Activated naive CD4-positive, alpha-beta T cell (primary cell): Measurements from ENCODE around the gene SLC17A6.

Experiments
- DNase-seq, 4 experiments: peaks; one replicate each; lab custom pipeline; 2025; lab: John Stamatoyannopoulos, UW

Gene SLC17A6

DNA sequence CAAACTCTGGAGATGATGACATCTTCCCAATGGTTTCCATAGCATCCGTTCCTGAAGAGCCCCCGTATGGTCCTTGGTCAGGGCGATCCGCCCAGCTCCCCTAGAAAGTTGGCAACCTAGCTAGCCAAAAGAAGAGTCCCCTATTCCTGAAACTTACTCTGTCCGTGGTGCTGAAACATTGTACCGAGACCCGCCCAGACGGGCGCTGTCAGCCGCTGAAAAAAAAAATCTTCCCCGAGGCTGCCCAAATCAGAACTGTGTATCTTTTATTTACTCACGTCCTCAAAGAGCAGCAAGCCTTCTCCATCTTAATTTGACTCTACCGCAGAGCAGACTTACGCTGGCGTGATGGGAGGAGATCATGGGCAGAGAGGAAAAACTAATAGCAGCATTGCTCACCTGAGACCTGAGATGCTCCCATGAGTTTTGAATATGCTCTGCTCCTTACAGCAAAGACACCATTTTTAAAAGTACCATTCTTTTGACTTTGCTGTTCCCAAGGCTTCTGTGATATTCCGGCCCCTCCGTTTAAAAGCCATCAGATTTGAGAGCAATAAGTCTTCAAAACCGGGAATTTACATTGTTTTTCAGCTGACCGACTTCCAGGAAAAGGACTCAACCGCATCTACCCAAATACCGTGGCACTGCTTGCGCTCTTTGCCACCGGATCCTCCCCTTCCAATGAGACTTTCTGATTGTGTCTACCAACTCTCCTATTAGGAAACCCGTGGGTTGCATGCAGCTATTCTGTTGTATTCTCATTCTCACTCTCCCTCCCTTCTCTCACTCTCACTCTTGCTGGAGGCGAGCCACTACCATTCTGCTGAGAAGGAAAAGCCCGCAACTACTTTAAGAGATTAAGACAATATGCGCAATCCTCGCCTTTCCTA lies at the start of gene SLC17A6:
SLC17A6 (plus strand) TSS at position 786 of the 890 bp plus-strand sequence. CDS start 153 bp downstream, outside the sequence.
- no peak for DNase-seq

DNA sequence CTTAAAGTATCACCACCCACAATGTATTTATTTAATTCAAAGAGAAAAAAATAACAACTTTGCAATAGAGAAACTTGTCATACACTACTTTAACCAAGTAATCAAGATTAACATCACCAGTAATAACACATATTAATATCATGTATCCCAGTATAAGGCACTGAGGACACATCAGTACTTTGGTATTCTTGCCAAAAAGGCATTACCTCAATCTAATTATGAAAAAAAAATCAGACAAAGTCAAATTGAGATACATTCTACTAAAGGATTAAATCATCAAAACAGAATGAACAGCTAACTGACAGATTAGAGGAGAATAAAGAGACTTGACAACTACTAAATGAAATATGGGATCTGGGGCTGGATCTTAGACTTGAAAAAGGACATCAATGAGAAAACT lies 35.8 kb upstream of the SLC17A6 start:
- DNase-seq: no peak

DNA sequence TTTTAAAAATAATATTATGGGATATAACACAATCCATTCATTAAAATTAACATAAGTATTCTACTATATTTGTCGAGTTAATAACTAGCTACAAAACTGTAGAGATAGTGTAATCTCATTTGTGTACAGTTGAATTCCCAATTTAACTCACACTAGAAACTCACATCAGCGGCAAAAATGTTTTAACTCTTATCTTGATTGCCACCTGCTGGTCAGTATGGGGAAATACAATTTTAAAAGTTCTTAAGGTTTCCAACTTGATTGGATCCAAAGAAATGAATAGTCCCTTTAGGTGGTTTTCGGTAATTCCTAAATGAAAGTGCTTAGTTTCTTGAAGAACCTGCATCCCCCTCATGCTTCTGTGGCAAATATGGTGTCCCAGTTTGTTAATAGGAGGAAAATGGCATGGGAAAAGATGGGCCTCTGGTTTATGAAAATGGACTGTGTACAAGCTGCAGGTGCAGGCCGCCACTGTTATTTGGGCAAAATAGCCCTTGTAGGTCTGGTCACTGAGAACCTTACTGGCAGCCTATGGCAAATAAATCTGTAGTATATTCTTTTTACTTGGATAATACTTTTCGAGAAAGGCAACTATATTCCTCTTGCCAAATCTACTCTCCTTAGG lies 33.7 kb upstream of the SLC17A6 start:
- DNase-seq: no peak

DNA sequence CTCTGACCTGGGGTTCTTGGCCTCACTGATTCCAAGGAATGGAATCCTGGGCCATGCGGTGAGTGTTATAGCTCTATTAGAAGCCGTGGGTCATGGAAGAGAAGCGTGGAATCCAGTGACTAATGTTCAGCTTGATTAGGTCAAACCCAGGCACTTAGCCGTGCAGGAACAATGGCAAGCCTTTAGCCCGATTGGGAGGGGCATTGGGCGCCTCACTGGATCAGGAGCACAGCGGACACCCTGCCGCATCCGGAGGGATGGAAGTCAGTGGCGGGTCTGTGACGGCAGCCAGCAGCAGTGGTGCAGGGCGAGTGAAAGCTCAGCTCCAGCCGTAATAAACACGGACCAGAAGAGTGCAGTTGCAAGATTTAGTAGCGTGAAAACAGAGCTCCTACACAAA lies 20.5 kb upstream of the SLC17A6 start:
- no peak for DNase-seq

DNA sequence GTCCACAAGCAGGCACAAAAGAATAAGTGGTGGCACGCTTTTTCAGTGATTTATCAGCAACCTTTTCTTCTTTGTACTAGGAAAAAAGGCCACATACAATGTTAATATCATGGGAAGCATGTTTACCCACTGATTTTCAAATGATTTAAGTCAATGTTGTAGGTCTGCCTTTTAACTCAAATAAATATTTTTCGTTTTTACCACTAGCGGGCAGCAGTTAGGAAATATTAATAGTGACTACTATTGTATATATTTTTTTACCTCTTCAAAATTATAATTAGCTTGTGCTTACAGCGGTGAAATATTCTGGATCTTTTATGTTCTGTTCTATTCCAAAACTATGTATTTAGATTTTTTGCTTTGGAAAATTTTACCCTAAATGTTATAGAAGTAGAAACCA lies 6.4 kb upstream of the SLC17A6 start:
- DNase-seq: no peak

DNA sequence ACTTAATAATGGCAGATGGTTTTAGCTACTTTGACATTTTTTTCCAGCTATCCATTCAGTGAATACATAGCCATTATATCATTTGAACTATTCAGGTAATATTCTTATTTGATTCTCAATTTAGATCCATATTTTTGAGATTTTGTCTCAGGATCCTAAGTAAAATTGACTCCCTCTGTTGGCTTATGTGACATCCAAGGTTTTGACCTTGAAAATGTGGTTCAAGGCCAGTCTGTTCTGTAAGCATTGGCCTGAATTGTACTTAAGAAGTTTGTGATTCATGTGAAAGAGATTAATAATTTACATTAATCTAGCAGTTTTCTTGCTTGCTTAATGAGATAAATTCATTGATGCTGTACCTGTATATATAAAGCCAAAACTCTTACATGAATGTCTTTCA lies 1.6 kb upstream of the SLC17A6 start:
- DNase-seq: no peak

DNA sequence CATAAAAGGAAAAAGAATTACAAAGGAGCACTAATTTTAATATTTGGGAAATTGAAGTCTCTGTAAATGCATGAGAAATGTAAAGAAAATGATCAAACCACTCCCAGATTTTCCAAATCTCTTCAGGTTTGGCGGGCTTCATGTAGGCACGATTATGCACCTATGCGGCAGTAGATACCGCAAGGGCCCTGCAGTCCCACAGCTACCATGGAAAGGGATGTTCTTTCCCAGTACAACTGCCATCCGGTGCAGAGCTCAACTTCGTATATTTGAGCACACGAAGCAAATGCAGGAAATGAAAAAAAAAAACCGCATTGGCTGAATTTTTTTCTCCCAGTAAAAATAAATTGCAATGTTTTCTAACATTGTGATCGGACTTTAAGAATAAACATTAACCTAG lies 1.4 kb downstream of the SLC17A6 start:
- no peak for DNase-seq

DNA sequence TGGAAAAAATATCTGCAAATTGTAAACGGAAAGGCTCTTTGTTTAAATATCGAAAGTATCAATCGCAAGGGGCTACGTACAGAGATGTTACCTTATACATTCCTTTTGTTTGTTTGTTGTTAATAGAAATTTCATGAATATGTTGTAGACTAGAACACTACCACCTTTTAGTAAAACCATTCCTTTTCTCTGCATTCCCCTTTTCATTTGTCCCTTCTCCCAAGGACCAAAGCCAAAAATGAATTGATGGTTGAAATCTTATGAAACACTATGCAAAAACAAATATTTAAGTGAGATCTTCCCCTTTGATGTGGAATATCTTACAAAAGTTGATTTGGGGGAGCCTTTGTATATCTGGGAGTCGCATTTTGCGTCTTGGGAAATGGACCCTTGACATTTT lies 2.1 kb downstream of the SLC17A6 start:
- DNase-seq: no peak

DNA sequence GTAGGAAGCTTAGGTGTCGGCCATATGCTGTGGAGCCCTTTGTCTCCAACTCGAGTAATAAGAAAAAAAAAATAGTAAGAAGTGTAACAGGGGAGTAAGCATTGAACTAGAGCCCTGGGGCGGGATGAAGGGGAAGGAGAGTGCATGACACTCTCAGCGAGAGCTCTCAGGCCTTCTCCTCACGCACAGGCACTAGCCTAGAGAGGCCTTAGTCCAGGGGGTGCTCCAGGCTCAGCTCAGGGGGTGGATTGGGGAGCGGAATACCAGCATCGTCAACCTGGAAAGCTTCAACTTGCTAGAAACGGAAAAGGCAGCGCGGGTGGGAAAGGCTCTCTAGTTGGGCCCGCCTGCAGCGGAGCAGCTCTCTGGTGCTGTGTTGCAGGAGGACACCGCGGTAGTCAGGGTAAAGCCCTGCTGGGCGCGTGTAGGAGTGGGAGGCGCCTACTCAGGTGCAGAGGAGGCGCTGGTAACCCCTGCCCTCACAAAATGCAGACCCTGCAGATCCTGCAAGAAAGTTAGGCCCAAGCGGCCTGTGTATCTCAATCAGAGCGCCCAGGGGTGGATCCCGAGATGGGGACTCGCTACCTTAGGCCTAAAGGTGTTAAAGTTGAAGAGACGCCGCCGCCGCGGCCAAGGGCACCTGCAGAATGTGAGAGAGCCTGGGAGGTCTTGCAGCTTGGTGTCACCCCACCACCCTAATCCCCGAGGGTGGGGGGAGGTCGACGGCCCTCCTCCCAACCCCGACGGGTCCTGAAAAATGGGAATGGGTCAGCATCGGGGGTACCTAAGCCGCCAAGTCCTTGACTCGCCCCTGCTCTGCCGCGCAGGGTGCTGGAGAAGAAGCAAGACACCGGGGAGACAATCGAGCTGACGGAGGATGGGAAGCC lies 2.8 kb downstream of the SLC17A6 start:
- DNase-seq: no peak

DNA sequence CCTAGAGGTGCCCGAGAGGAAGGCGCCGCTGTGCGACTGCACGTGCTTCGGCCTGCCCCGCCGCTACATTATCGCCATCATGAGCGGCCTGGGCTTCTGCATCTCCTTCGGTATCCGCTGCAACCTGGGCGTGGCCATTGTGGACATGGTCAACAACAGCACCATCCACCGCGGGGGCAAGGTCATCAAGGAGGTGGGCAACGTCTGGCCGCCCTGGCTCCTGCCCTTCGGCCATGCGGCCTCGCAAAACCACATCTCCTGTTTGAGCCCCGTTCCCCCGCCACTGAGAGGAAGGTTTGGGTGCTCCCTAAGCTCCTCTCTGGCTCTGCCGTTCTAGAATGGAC lies 3.4 kb downstream of the SLC17A6 start:
- no peak for DNase-seq

DNA sequence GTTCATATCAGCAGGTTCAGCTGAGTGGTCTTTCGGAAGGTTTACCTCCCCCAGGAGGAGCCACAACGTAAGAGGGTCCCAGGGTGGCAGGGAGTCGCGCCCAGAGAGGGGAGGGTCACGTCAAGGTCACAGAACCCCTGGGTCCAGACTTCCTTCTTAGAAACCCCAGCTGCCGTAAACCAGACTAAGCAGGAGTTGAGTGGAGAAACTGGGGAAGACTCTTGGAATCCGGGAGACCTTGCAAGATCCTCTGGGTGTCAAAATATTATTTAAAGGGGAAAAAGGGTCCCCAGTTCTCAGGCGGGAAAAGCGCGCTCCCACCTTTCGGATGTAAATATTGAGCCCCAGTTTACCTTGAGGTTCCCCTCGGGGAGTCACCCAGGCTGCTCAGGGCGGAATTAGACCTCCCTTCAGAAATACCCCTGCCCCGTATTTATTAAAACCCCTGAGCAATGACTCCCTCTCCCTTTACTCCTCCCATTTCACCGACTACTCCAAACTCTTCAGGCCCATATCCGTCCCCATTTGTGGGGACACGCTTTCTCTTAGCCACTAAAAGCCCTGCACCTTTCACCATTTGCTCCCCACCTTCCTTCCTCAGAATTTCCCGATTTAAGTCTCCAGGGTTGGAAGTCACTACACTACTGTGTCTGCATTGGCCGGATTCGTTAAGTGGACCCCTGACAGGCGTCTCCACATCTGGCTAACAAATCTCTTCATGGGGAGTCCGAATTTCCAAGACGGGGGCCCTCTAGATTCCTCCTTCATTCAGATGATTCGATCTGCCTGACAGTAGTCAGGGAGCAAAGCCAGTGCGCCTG lies 4.2 kb downstream of the SLC17A6 start:
- no peak for DNase-seq

DNA sequence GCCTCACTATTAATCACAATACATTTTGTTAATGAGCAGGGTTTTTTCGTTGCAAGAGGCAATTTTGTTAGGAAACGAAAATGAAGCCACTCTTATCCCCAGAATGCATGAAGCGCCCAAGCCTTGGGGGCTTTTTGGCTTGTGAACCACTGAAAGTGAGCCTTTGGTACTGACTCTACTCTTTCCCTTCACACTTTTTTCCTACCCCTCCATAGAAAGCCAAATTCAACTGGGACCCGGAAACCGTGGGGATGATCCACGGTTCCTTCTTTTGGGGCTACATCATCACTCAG lies 4.8 kb downstream of the SLC17A6 start:
- DNase-seq: no peak

DNA sequence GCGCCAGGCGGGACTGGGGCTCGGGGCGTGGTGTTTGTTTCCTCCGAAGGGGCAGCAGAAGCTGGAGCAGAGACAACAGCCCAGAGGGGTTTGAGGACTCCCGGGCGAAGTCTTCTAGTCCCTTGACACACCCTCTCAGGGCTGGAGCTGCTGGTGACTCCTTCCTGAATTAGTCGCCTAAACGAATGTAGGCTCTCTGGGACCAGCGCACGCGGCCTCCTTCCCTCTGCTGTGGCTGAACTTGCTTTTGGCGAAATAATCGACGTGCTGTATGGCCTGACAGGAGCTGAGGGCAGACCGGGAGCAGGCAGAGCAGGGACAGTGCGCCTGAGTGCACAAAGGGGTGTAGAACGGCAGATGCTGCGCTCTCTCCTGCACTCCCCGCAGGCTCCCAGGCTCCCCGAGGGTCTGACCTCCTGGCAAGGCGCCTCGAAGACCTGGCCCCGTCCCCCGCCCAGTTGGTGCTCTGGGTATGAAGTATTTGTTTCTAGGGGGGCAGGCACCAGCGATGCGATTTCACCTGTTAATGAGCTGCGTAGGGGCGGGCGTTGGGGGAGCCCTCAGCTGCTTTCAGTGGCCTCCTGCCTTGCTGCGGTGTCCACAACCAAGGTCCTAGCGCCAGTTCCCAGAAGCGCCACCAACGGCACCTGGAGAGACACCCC lies 5.3 kb downstream of the SLC17A6 start:
- DNase-seq: no peak

DNA sequence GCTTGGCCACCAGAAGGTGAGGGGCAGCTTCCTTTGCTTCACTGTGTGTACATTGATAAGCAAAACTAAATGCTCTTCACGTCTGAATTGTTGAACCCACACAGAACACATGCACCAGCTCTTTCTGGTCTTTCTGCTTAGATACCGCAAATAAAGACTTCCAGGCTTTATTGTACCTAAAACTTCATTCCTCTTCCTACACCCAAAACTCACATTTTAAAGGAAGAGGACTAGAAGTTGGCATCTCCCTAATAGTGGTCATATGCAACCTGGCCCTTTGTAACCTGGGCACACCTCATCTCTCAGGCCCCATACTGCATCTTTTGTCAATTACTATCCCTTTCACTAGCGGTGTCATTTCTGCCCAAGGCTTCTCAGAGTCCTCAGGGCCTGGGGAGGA lies 5.9 kb downstream of the SLC17A6 start:
- no peak for DNase-seq

DNA sequence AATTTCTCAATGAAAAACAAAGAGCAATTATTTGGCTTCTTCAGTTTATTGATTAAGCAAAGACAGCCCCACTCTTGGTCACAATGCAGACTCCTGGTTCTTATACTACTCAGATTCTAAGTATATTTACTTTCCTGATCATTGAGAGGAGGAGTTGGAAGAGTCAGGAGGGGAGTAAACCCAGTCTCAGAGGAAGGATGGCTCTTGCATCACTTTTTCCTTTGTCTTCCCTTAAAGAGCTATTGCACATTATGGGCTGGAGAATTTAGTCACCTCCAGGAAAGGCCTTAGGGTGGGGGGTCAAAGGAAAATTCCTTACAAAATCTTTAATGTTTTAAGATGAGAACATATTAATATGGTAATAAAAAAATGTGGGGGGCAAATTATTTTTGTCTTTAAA lies 8.1 kb downstream of the SLC17A6 start:
- no peak for DNase-seq

DNA sequence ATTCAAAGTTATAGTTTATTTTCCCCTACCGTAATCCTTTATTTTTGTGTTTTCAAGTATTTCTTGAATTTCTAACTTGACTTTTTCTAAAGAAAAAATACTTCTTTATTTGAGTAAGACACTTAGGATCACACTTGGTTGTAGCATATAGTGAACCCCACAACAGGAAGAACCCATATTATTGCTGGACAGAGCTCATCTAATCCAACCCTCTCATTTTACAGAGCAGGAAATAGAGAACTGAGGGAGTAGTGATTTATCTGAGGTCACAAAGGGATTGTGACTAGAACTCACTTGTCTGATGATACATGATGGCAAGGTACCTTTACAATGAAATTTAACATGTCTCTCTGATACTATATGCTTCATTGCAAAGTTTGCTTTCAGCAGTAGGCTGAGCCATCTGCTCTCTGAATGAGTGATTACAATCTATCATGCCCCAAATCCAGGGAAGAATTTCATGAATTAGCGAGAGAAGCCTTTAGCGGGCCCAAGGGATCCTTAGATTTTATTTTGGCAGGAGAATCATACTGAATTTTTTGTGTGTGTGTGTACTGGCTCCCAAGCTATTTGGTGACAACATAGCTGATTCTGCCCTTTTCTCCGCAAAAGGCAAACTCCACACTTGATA lies 9.8 kb downstream of the SLC17A6 start:
- DNase-seq: no peak

DNA sequence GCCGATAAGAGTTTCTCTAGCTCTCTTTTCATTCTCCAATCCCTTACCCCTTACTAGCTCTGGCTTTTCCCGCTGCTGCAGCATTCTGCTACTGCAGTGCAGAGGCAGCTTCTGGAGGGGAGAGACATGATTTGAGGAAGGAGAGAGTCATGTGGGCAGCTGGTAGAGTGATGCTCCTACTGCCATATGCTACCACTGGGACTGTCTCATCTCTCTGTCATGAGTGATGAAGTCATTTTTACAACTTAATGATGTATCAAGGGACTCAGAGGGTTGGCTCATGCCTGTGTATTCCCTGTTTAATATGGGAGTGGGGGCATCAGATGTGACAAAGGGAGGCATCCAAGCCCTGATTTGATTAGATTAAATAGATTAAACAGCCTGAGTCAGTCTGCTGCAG lies 11.3 kb downstream of the SLC17A6 start:
- no peak for DNase-seq

DNA sequence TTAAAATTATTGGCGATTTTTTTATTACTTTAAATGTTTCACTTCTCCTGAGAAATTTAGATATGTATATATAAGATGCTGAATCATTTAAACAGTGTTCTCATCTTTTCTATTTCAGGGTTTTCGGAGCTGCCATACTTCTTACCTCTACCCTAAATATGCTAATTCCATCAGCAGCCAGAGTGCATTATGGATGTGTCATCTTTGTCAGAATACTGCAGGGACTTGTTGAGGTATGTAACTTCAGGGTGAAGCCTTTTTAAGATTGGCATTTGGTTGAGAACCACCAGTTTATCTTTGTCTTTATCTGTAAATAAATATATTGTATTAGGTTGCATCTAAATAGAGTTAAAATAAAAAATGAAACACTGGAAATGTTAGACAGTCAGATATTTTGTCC lies 21.1 kb downstream of the SLC17A6 start:
- DNase-seq: no peak

DNA sequence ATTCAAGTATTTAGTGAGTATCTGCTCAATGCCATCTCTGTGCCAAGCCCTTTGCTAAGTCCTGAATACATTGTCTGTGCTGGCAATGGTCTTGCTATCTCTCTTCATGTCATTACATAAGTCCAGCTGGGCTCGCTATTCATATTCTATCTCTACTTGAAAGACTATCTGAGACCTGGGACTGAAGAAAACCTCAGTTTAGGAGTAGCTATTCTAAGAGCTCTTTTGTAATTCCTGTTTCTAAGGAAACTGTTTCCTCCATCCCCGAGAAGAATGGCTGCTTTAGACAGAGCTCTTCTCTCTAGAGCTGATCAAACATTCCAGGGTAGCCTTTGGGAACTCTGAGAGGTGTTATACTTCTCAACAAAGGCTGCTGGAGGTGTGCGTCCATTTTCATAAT lies 33.0 kb downstream of the SLC17A6 start:
- DNase-seq: no peak

DNA sequence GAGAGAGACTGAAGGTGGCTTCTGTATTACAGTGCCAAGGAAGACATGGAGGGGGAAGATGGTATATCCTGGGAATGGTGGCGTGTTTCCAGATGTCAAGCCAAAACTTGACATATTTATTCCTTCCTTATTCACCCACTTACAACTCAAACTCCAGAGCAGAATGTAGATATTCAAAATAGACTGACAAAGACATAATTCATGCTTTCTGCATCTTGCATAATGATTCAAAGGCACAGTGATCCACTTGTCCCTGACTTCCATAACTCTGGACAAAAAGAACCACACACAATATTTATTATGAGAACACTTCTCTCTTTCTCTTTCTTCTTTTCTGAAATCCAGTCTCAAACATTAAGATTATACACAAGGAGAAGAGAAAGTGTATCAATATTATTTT lies 48.9 kb downstream of the SLC17A6 start:
- no peak for DNase-seq
